ENCODE data around the gene KRT9.
"Not testable (repeated sequence)": the region's sequence is repeated elsewhere in the genome, so short reads cannot be mapped to it uniquely, and the experiment has no call there.

Gene KRT9

DNA sequence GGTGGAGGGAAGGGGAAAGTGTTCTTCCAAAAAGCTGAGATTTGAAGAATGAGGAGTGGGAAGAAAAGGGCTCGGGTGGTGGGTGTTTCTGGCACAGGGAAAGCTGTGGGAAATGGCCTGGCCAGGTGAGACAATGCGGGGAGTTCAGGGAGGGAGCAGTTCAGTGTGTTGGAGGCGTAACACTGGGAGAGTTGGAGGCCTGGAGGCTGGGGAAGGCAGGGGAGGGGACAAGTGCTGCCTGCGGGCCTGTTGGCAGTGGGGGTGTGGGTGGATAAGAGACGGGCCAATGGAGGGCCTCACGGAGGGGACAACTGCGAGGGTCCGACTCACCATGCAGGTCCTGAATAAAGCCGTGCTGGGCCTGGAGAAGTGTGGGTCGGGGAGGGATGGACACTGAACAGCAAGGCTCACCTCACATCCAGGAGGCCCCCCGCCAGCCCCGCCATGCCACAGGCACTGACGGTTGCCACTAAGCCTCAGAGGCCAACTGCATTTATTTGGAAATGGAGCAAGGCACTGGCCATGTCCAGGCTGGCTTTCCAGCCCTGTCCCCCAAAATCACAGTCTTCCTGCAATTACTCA, 25.9 kb downstream of the KRT9 start:
- DNase-seq (ENCODE audit: low read depth), result no peak

DNA sequence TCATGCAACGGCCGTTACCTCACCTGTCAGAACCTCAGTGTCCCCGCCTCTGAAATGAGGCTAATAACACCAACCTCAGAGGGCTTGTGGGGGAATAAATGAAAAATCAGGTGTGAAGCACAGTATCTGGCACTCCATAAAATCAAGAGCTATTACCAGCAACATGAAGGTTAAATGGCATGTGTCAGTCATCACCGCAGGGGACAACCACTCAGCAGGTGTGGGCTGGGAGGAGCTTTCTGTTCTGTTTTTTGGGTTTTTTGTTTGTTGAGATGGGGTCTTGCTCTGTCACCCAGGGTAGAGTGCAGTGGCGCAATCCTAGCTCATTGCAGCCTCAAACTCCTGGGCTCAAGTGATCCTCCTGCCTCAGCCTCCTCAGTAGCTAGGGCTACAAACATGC, 26.9 kb downstream of the KRT9 start:
- no peak for DNase-seq (ENCODE audit: low read depth)

DNA sequence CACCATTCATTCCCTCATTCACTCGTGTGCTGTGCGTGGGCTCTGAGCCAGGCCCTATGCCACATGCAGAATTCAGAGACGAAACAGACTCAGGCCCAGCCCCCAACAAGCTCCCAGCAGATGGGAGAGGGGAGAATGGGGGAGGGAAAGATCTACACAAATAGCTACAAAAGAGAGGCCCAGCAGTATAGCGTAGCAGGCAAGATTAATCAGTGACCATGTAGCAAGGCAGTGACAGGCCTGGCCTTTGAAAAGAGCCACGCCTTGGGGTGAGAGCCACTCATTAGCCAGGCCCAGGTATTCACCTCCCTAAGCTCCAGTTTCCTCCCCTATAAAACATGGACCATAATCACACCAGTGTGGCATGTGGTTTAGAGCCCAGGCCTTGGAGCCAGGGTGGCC, 27.4 kb downstream of the KRT9 start:
- no peak for DNase-seq (ENCODE audit: low read depth)

DNA sequence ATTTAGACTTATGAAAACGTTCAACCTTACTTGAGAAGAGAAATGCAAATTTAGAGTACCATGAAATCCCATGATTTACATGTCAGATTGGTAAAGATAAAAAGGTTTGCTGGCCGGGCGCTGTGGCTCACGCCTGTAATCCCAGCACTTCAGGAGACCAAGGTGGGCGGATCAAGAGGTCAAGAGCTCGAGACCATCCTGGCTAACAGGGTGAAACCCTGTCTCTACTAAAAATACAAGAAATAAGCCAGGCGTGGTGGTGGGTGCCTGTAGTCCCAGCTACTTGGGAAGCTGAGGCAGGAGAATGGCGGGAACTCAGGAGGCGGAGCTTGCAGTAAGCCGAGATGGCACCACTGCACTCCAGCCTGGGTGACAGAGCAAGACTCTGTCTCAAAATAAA, 29.1 kb downstream of the KRT9 start:
- not testable (repeated sequence) for DNase-seq (ENCODE audit: low read depth)

DNA sequence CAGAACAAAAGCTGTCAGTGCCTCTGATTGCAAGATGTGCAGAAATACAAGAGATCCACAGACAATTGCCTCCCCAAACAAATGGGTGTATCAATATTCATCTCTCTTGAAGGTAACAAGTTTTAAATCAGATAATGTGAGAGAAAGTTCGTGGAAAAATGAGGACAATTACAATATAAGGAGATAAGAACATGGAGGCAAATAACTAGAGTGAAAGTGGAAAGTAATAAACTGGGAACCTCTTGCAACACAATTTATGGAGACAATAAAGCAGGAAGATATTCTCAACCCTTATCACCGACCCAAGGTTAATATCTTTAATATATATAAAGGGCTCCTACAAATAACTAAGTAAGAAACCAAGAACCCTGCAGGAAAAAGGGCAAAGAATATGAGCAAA, 29.5 kb downstream of the KRT9 start:
- DNase-seq (ENCODE audit: low read depth), result no peak

DNA sequence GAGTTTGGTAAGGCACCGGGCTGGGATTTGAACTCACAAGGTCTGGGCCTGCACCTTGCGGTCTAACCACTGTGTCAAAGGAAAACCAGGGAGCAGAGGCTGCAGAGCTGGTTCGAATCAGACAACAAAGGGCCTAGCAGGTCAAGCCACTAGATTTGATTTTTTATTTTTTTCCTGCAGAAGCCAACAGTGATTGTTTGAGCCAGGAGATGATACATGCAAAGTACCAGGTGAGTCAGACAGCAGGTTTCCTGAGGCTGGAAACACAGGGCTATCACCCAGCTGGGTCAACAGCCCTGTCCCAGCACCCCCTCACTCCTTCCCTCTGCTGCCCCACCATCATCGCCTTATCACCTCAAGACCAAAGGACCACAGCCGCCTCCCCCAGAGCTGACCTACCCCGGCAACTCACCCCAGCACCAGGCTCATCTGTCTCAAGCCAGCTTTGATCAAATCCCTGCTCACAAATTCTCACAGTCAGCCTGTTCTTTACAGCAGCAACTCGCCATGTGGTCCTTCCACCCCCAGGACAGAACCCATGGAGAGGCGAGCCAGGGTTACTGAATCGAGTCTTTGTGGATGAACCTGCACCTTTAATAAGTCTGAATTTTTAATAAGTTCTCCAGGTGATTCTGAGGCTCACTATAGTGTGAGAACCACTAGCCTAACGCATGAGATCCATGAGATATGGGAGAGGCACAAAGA, 30.8 kb downstream of the KRT9 start:
- DNase-seq (ENCODE audit: low read depth), result no peak

DNA sequence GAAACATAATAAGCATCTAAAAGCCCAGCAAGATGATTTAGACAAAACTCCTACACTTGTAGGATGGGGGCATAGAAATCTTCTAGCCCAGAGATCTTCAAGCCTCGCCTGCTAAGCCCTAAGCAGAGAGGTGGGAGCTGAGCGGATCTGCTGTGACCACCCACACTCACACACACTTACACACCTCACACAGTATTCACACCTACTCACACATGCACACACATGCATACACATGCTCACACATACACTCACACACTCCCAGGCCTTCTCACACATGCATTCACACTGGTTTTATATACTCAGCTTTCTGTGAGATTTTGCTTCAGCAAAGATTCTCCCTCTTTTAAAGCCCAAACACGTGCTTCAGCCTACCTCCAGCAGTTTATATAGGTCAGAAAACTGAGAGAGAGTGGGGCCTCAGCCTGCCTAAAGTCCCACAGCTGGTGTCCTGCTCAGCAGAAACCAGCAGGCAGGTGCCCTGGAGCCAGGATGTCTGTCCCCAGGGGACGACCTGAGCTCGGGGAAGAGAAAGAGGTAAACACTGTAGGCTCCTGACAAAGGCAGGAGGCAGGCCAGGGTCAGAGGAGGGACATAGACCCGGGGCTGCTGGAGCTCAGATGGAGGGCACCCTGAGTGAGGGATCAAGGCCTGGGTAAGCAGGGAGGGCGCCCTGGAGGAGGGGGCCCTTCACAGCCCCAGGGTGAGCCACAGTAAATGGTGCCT, 31.7 kb downstream of the KRT9 start:
- no peak for DNase-seq (ENCODE audit: low read depth)

DNA sequence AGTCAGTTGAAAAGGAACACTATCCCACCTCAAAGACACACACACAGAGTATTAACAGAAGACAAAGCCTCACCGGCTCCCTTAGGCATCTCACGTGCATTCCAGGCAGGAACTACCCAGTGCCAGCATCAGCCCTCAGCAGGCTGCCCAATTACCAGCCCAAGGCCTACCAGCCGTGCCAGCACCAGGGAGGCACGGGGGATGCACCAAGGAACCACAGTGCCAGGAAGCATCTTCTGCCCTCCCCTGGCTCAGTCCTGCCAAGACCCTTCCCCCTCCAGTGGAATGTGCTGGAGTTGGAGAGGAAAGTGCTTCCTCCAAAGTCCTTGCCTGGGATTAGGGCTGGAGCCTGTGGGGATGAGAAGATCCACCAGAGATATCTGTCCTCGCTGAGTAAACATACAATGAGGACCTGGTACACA, 32.8 kb downstream of the KRT9 start:
- no peak for DNase-seq (ENCODE audit: low read depth)

DNA sequence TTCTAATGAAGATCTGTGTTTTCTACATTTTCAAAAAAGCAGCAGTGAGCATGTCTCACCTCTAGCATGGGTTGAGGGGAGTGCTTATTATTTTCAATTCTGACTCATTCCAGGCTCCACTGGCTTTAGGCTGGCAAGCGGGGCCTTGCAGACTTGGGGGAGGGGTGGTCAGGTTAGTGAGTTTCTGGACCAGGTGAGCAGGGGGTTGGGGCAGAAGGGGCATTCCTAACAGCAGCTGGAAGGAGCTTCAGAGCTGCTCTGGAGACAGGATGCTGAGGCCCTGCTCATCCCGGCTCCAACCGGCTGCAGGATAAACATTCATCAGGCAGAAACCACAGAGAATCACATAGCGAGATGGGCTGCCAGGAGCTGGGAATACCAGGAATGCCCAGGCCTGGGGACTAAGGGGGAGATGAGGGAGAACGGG, 33.3 kb downstream of the KRT9 start:
- no peak for DNase-seq (ENCODE audit: low read depth)

DNA sequence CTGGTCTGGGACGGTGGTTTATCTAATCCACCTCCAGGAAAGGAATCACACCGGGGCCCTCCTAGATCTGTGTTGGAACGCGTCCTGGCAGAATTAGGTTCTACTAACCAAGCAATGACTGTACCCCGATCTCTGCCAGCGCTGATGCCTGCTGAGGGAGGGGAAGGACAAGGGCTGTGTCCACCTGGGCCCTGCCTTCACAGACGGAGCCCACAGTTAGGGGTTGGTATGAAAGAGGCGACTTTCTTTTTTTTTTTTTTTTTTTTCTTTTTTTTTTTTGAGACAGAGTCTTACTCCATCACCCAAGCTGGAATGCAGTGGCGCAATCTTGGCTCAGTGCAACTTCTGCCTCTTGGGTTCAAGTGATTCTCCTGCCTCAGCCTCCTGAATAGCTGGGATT, 33.9 kb downstream of the KRT9 start:
- no peak for DNase-seq (ENCODE audit: low read depth)

DNA sequence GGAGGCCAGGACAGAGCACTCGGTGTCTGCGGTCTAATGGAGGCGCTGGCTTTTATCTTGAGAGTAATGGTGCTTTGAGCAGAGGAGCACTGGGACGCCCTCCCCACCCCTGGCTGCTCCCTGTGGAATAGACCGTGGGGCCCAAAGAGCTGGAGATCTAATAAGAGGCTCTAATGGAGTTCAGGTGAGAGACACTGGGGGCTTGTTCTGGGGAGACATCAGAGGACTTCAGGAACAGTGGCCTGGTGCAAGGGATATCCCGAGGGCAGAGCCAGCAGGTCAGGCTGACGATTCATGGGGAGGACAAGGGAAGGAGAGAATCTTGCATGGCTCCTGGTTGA, 34.3 kb downstream of the KRT9 start:
- DNase-seq (ENCODE audit: low read depth), result no peak

DNA sequence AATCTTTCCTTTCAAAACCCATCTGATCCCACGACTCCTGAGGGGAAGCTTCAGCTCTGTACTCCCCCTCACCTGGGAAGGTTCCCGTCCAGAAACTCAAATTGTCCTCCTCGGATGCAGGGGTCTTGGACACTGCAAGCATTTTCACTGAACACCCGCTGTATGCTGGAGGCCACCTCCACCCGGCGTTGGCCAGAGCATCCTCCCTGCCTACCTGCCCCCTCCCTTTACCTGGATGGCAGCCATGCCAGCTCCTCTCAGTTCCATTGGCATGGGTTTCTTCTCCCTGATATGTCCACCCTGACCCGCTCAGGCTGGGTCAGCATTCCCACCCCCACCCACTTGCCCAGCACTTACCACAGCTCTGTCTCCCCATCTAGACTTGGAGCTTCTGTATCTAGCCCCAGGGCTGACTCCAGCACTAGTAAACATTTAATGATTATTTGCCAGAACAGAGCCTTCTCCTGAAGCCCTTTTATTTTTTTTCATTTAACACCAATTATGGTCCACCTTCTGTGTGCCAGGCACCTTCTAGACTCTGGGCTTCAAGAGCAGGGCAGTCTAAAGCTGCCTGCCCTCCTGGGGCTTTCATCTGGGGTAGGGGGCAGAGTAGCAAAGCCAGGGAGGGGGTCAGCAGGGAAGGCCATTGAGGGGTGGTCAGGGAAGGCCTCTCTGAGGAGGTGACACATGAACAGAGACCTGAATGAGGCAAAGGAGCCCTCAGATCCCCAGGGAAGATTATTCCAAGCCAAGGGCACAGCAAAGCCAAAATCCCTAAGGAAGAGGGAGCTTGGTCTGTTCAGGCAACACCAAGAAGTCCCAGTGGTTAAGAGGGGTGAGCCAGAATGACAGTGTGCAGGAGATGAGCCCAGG, 34.9 kb downstream of the KRT9 start:
- no peak for DNase-seq (ENCODE audit: low read depth)

DNA sequence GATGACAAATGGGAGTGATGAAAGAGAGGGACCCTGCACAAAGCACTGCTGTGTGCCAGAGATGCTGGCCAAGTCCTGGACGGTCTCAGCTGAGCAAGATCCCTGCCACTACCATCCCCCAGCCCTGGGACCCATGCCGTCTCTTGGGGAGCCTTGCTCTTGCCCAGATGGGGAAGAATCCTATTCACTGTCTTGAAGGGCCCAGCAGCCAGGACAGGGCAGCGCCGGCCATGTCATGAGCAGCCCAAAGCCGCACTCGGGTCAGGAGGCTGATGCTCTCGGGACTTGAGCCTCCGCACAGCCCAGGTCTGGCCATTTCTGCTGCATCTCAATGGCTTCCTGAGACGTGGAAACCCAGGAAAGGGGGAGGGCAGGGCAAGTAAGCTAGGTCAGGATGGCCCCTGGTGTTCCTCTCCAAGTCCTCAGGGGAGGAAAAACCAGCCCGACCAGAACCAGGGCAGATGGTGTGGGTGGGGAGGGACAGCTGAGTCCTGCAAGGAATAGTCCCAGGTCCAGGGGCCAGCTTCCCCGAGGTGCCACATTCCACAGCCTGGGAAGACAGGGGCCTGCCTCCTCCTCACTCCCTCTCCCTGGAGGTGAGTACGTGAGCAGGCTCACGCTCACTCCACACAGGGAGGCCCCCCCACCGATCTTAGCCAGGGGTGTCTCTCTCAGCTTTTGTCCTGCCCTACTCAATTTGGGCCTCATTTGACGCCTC, 35.9 kb downstream of the KRT9 start:
- DNase-seq (ENCODE audit: low read depth), result no peak

DNA sequence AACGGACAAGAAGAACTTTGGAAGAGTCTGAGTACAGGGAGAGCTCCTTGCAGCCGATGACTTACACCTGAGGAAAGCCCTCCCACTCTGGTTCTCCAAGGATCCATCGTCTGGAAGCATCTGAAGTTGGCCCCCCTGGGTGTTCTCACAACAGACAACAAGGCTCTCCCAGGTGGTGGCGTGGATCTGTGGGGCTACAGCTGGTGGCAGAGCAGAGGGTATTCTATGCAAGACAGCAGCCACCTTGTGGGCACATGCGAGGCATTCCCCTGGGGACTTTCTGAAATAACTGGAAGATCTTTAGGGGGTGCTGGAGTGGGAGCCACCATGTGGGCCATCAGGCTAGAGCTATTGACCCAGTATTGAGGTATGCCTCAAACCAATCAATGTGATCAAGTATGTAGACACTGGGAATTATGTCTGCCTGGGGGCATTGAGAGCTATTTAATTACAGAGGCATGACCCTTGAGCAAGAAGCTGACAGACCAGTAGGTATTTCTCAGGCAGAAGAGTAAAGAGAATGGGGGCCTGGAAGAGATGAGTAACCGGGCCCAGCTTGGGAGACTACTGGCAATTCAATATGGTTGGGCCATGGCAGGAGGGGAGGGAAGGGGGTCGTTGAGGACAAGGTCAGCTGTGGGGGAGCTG, 36.8 kb downstream of the KRT9 start:
- DNase-seq (ENCODE audit: low read depth), result no peak

DNA sequence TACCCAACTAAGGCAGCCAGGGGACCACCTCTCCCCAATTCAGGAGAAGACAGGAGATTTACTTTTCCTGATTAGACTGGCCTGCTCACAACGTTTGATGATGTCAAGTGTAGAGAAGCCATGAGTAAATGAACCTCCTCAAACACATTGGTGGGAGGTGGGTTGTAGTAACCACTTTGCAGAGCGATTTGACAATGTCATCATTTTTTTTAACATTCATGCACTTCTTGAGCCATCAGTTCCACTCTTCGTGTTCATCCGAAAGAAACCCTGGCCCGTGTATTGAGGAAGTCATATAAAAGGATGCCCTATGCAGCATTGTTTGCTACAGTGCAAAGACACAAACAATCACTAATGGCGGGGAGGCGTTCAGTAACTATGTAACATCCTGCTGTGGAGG, 38.2 kb downstream of the KRT9 start:
- no peak for DNase-seq (ENCODE audit: low read depth)

DNA sequence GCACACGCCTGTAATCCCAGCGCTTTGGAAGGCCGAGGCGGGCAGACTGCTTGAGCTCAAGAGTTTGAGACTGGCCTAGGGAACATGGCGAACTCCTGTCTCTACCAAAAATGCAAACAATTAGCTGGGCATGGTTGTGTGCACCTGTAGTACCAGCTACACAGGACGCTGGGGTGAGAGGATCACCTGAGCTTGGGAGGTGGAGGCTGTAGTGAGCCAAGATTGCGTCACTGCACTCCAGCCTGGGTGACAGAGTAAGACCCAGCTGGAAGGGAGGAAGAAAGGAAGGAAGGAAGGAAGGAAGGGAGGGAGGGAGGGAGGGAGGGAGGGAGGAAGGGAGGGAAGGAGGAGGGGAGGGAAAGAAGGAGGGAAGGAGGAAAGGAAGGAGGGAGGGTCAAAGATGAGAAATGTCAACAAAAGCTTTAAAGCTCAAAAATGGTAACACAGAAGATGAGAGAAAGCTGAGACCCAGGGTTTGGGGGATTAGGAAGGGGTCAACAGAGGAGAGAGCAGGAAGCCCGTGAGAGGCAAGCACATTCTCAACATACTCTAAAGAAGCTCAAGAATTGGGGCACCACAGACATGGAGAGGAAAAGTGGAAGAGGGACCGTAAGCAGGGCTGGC, 38.8 kb downstream of the KRT9 start:
- no peak for DNase-seq (ENCODE audit: low read depth)

DNA sequence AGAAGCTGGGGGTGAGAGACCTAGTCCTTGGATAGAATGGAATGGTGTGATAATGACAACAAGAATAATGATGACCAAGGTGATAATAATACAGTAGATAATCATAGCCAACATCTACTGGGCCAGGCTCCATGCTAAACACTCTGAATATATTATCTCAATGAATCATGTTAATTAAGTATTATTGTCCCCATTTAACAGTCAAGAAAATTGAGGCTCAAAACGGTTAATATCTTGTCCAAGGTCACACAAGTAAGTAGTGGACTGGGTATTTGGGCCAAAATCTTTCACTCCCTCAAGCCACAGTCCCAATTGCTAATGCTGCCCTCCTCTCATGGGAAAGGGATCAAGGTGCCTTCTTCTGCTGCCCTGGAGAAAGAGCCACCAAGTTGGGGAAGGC, 39.9 kb downstream of the KRT9 start:
- DNase-seq (ENCODE audit: low read depth), result no peak

DNA sequence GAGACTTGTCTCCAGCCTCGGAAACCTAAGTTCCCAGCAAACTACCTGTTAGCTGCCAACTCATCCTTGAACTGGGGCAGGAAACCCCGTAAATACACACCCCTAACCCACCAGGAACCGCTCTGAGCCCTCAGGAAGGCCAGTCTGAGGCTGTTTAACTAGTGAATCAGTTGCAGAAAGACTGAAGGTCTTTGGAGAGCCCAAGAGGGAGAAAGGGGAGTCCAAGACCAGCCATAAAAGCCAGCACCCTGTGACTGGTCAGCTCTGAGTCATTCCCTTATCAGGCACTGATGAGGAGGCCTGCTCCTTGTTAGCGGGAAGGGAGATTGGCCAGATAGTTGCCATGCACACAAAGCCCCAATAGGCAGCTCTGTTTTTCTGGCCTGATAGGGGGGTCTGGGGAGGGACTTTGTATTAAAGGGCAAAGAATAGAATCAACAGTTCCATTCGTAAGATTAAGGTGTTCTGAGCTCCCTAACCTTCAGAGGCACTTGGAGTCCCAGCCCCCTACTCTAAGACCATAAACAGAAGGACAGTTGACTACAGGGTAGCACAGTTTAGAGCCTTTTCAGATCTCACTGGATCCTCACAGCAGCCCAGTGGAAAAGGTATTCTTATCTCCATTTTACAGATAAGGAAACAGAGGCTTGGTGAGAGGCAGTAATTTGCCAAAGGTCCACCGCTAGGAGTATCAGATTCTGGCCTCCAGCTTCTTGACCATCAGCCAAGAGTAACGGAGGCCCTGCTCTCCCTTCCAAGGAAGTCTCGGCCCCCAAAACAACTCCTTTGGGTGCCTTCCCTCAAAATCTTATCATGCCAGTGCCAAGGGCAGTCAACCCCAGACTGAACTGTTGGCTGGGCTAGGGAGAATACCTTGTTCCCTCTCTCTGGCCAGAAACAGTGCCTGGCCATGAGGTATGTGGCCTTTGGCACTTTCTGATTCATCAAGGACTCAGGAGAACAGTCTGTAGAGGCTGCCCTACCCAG, 41.5 kb downstream of the KRT9 start:
- no peak for DNase-seq (ENCODE audit: low read depth)

DNA sequence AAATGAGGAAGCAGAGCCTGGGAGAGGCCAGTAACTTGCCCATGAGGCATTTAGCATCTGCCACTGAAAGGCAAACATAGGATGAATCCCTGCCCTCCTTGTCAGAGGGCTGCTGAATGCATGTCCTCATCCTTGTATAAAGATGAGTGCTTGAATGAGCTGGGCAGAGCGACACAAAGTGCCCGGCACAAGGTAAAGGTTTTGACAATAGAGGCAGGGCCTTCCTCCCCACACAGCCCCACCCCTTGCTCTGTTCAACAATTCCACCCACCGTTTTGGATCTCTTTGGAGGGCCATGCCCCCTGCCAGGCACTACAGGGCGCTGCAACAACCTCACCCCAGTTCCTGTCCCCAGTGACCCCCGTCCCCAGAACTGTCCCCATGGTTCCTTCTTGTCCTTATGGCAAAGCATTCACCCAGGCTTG, 42.4 kb downstream of the KRT9 start:
- no peak for DNase-seq (ENCODE audit: low read depth)

DNA sequence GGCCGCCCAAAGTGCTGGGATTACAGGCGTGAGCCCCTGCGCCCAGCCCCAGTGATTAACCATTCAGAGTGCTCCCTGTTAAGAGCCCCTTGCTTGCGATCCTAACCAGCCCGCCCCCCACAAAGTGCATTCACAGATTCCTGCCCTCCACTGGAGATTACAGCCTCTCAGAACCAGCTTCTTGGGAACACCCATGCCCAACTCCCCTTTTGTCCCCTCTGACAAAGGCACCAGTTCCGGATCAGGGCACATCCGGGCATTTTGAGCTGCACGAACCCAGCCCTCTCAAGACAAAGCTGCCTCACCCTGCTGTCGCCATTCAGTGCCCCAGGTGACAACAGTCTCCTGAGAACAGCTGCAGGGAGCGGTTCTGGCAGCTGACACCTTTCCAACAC, 42.9 kb downstream of the KRT9 start:
- DNase-seq (ENCODE audit: low read depth), result no peak

Measured in activated T-helper 9 cell treated with anti-CD3 and anti-CD28 coated beads, Interleukin-2, amount 50 U/mL, for 16 hours (primary cell).